ENCODE data around the gene MAVS.
"Not testable (repeated sequence)": the region's sequence is repeated elsewhere in the genome, so short reads cannot be mapped to it uniquely, and the experiment has no call there.

GRCh38 chr20:3906744-3907721 lies 60.4 kb downstream of the MAVS start:
- TF ChIP-seq CTCF (IDR thresholded peaks at IDR 0.05; ENCODE audit: borderline replicate concordance, extremely low read depth, low read length, poor library complexity, severe bottlenecking); EZH2 (IDR thresholded peaks at IDR 0.05; ENCODE audit: borderline replicate concordance, low read depth, low read length, severe bottlenecking): not testable (repeated sequence)

All from DND-41 (cell line).